ENCODE data around the gene NEK1. TPM values are rescaled to one million over a fixed set of nuclear protein-coding genes. Genes with fewer than 3 reads are reported as not detected.

The NEK1 gene
- total and polyA plus RNA-seq, 11 donors, result 4.8 to 17.8 (median 12.0) TPM

DNA sequence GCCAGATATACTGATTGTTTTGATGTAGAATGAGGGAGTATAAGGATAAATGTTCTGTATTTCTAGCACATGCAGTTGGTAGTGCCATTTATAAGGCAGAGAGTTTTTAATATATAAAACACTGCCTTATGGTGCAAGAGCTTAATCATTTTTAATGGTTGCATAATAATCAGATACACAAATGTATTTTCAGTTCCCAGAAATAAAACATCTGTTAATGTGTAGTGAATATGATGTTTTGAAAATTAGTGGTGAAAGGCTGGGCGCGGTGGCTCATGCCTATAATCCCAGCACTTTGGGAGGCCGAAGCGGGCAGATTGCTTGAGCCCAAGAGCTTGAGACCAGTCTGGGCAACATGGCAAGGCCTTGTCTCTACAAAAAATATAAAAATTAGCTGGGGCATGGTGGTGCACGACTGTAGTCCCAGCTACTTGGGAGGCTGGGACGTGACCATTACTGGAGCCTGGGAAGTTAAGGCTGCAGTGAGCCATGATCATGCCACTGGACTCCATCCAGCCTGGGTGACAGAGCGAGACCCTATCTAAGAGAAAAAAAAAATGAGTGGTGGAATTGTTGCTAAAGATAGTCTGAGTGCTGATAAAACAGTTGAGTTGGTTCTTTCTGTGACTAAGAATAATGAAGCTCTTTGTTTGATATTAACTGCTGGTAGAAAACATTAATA lies 37.3 kb upstream of the NEK1 start:
- 64 to 71% (median 68%) methylated on average over 7 of the region's 7 CpGs for WGBS, 4 donors
- H3K27ac ChIP-seq, result peak overlapping the region; percentile 47 to 89 (median 80)
- no peaks in the 10 kb centered on the region for H3K9me3 ChIP-seq
- no peaks in the 10 kb centered on the region for H3K27me3 ChIP-seq
- intact Hi-C loops (cut with DNase I), result no loop called here
- peak; percentile 82 to 93 (median 91) for ATAC-seq
- DNase-seq, result peak; percentile 62 to 82 (median 70)
- TF ChIP-seq, protein P1, sequence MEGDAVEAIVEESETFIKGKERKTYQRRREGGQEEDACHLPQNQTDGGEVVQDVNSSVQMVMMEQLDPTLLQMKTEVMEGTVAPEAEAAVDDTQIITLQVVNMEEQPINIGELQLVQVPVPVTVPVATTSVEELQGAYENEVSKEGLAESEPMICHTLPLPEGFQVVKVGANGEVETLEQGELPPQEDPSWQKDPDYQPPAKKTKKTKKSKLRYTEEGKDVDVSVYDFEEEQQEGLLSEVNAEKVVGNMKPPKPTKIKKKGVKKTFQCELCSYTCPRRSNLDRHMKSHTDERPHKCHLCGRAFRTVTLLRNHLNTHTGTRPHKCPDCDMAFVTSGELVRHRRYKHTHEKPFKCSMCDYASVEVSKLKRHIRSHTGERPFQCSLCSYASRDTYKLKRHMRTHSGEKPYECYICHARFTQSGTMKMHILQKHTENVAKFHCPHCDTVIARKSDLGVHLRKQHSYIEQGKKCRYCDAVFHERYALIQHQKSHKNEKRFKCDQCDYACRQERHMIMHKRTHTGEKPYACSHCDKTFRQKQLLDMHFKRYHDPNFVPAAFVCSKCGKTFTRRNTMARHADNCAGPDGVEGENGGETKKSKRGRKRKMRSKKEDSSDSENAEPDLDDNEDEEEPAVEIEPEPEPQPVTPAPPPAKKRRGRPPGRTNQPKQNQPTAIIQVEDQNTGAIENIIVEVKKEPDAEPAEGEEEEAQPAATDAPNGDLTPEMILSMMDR (IDR thresholded peaks at IDR 0.05), result no peak
- no peak for TF ChIP-seq POLR2A (IDR thresholded peaks at IDR 0.05)
- peaks cover 0 to 12% (median 6%) of the 10 kb centered on the region in 9 donors for H3K36me3 ChIP-seq
- H3K4me3 ChIP-seq, result peak overlapping the region in 2 of 12 donors; percentile 7 to 10
- H3K4me1 ChIP-seq, result peaks cover 0 to 34% (median 9%) of the 10 kb centered on the region in 12 donors

DNA sequence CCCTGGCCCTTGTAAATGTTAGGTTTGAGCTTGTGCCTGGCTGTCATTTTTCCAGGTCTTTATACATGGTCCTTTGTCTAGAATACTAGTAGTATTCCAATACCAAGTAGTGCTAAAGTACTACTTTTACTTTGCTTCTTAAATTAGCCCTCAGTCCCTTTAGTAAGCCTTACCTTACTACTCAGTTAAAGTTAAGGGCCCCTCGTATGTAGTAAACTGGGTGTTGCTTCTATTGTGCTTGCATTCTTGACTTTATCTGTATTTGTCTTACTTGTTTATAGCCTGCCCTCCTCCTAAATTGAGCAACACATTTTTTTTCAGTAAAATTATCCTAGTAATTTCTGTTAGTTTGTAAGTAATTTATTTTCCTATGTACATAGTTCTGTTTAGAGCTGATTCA lies 33.2 kb upstream of the NEK1 start:
- H3K4me1 ChIP-seq, result peaks cover 0 to 17% (median 5%) of the 10 kb centered on the region in 12 donors
- ATAC-seq (no peak), DNase-seq (no peak)
- intact Hi-C loops (cut with DNase I), result no loop called here
- no peaks in the 10 kb centered on the region for H3K9me3 ChIP-seq
- 42 to 67% (median 55%) methylated on average over 1 of the region's 1 CpG for WGBS, 4 donors
- peak overlapping the region in 8 of 12 donors; percentile 8 to 54 (median 31) for H3K27ac ChIP-seq
- H3K27me3 ChIP-seq, result no peaks in the 10 kb centered on the region
- TF ChIP-seq POLR2A (IDR thresholded peaks at IDR 0.05), result no peak
- TF ChIP-seq, protein P1 (IDR thresholded peaks at IDR 0.05), result no peak
- peaks cover 0 to 38% (median 26%) of the 10 kb centered on the region in 9 donors for H3K36me3 ChIP-seq
- no peak overlapping the region for H3K4me3 ChIP-seq

- H3K27me3 ChIP-seq, result no peaks in the 10 kb centered on the region
- no peak for TF ChIP-seq POLR2A (IDR thresholded peaks at IDR 0.05)
- TF ChIP-seq, protein P1 (IDR thresholded peaks at IDR 0.05), result no peak
- ATAC-seq, result no peak
Measured at GRCh38 chr4:169644802-169645201, 32.4 kb upstream of the NEK1 start.

GRCh38 chr4:169640261-169640870 lies 28.0 kb upstream of the NEK1 start:
- Histone ChIP-seq H3K4me1 (peaks cover 0 to 19% (median 2%) of the 10 kb centered on the region in 12 donors), H3K4me3 (no peak overlapping the region), H3K27me3 (no peaks in the 10 kb centered on the region), H3K27ac (peak overlapping the region in 4 of 12 donors; percentile 9 to 16 (median 10)), H3K9me3 (no peaks in the 10 kb centered on the region), H3K36me3 (peaks cover 0 to 73% (median 53%) of the 10 kb centered on the region in 9 donors)
- intact Hi-C loops (cut with DNase I), result no loop called here
- no peak for ATAC-seq
- no peak for DNase-seq
- TF ChIP-seq, protein P1 (IDR thresholded peaks at IDR 0.05), result no peak
- TF ChIP-seq POLR2A (IDR thresholded peaks at IDR 0.05), result no peak

More at GRCh38 chr4:169644802-169645201, 32.4 kb upstream of the NEK1 start:
- intact Hi-C loops (cut with DNase I), result no loop called here
- Histone ChIP-seq H3K9me3 (no peaks in the 10 kb centered on the region), H3K4me1 (peaks cover 0 to 20% (median 6%) of the 10 kb centered on the region in 12 donors), H3K36me3 (peaks cover 0 to 38% (median 26%) of the 10 kb centered on the region in 9 donors), H3K4me3 (no peak overlapping the region), H3K27ac (no peak overlapping the region)
- 93 to 95% (median 94%) methylated on average over 7 of the region's 7 CpGs for WGBS, 4 donors
- DNase-seq, result no peak
